Nephron progenitor cell (in vitro differentiated cells): ENCODE data around the gene UBE2E2.
A peak's percentile ranks its signal among the peaks of the same experiment; 100 is the strongest.

Experiments
- DNase-seq: peaks from one replicate; pipeline ENCODE4 v3.0.0; 2021
- H3K27ac Mint-ChIP-seq: 2 replicates; pipeline ENCODE4 v1.8.0; 2021; ENCODE audit warnings: mild to moderate bottlenecking, moderate library complexity, mixed read lengths
- H3K27me3 Mint-ChIP-seq: 2 replicates; pipeline ENCODE4 v1.8.0; 2021; ENCODE audit warnings: mild to moderate bottlenecking, low read depth, mixed read lengths; ENCODE audit not compliant: poor library complexity
- H3K36me3 Mint-ChIP-seq: 2 replicates; pipeline ENCODE4 v1.8.0; 2021; ENCODE audit warnings: low read depth, mixed read lengths
- H3K4me1 Mint-ChIP-seq: 2 replicates; pipeline ENCODE4 v1.8.0; 2021; ENCODE audit warnings: mixed read lengths
- H3K4me3 Mint-ChIP-seq: 2 replicates; pipeline ENCODE4 v1.8.0; 2021; ENCODE audit warnings: mild to moderate bottlenecking, moderate library complexity, mixed read lengths
- H3K9me3 Mint-ChIP-seq: 2 replicates; pipeline ENCODE4 v1.8.0; 2021; ENCODE audit warnings: mild to moderate bottlenecking, moderate library complexity, mixed read lengths
- TF ChIP-seq, protein P1 (sequence below): fragments of 200-600 bp; sonication (generic); IDR thresholded peaks from 2 replicates; pipeline ENCODE4 v1.5.0; 2021; ENCODE audit warnings: antibody characterized with exemption

Gene UBE2E2

DNA sequence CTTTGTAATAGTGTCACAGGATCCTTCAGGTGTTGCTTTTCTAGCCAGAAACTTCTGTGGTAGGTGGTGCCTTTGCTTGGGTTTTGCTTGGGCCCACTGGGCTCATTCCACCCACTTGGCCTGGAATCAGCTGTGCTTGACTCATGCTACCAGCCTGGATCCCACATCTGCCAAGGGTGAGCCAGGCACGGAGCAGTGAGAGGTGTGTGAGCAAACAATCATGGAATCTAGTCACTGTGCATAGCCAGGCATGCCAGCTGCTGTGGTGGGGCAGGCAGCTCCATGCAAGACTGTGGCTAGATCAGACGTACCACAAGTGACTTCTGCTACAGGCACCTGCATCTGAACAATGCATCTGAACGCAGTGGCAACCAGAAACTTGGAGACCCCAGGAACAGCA, 275.9 kb downstream of the UBE2E2 start:
- TF ChIP-seq, protein P1, sequence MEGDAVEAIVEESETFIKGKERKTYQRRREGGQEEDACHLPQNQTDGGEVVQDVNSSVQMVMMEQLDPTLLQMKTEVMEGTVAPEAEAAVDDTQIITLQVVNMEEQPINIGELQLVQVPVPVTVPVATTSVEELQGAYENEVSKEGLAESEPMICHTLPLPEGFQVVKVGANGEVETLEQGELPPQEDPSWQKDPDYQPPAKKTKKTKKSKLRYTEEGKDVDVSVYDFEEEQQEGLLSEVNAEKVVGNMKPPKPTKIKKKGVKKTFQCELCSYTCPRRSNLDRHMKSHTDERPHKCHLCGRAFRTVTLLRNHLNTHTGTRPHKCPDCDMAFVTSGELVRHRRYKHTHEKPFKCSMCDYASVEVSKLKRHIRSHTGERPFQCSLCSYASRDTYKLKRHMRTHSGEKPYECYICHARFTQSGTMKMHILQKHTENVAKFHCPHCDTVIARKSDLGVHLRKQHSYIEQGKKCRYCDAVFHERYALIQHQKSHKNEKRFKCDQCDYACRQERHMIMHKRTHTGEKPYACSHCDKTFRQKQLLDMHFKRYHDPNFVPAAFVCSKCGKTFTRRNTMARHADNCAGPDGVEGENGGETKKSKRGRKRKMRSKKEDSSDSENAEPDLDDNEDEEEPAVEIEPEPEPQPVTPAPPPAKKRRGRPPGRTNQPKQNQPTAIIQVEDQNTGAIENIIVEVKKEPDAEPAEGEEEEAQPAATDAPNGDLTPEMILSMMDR: no peak
- peaks cover 6% of the 10 kb centered on the region for H3K9me3 Mint-ChIP-seq
- H3K4me3 Mint-ChIP-seq: no peak overlapping the region
- no peaks in the 10 kb centered on the region for H3K27me3 Mint-ChIP-seq
- DNase-seq: no peak
- H3K36me3 Mint-ChIP-seq: peaks cover 14% of the 10 kb centered on the region
- no peak overlapping the region for H3K27ac Mint-ChIP-seq
- peaks cover 18% of the 10 kb centered on the region for H3K4me1 Mint-ChIP-seq

GRCh38 chr3:23479615-23480328, 276.6 kb downstream of the UBE2E2 start:
- TF ChIP-seq, protein P1: no peak
- H3K27me3 Mint-ChIP-seq: no peaks in the 10 kb centered on the region
- H3K27ac Mint-ChIP-seq: peak overlapping the region; percentile 65
- H3K9me3 Mint-ChIP-seq: peaks cover 11% of the 10 kb centered on the region
- peaks cover 17% of the 10 kb centered on the region for H3K36me3 Mint-ChIP-seq
- H3K4me3 Mint-ChIP-seq: no peak overlapping the region
- no peak for DNase-seq
- peaks cover 23% of the 10 kb centered on the region for H3K4me1 Mint-ChIP-seq

- TF ChIP-seq, protein P1: no peak
- no peak for DNase-seq
- Mint-ChIP-seq H3K36me3 (peaks cover 13% of the 10 kb centered on the region), H3K4me1 (peaks cover 24% of the 10 kb centered on the region), H3K9me3 (peaks cover 13% of the 10 kb centered on the region), H3K27me3 (no peaks in the 10 kb centered on the region), H3K27ac (no peak overlapping the region), H3K4me3 (no peak overlapping the region)
Measured at GRCh38 chr3:23480329-23480714, 277.2 kb downstream of the UBE2E2 start.

- no peak for DNase-seq
- TF ChIP-seq, protein P1: no peak
- Mint-ChIP-seq H3K4me1 (peaks cover 29% of the 10 kb centered on the region), H3K4me3 (no peak overlapping the region), H3K9me3 (peaks cover 21% of the 10 kb centered on the region), H3K27me3 (no peaks in the 10 kb centered on the region), H3K36me3 (peaks cover 18% of the 10 kb centered on the region), H3K27ac (no peak overlapping the region)
Measured at GRCh38 chr3:23481011-23481615, 278.0 kb downstream of the UBE2E2 start.

DNA sequence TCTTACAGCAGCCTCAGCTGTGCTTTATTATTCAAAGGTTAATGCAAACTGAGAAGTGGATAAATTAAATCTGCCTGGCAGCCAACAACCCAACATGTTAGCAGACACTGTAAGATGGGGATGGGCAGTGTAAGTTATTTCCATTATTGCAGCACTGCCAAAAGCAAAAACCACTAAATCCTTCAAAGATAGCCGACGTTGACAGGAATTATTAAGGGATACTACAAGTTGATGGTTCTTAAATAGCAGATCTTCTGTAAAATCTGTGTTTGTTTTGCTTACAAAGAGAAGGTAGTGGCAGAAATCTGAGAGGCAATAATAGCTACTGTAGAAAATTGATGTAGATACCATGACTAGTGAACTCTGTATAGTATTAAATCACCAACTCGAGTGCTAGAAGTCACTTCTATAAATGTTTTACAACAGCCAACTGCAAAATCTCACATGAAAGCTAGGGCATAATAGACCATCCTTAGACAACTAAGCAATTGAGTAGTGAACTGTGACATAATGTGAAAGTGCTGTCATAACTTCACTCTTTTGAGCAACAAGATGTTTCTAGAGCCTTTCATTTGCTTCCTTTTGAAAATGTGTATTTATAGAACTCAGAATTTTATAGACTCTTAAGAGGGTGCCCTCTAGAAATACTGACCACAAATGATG, 278.6 kb downstream of the UBE2E2 start:
- Mint-ChIP-seq H3K27me3 (no peaks in the 10 kb centered on the region), H3K4me1 (peaks cover 33% of the 10 kb centered on the region), H3K4me3 (no peak overlapping the region), H3K36me3 (peaks cover 22% of the 10 kb centered on the region), H3K27ac (no peak overlapping the region), H3K9me3 (peaks cover 26% of the 10 kb centered on the region)
- DNase-seq: no peak
- TF ChIP-seq, protein P1: no peak
